ENCODE results near the gene ANKK1.

DNA sequence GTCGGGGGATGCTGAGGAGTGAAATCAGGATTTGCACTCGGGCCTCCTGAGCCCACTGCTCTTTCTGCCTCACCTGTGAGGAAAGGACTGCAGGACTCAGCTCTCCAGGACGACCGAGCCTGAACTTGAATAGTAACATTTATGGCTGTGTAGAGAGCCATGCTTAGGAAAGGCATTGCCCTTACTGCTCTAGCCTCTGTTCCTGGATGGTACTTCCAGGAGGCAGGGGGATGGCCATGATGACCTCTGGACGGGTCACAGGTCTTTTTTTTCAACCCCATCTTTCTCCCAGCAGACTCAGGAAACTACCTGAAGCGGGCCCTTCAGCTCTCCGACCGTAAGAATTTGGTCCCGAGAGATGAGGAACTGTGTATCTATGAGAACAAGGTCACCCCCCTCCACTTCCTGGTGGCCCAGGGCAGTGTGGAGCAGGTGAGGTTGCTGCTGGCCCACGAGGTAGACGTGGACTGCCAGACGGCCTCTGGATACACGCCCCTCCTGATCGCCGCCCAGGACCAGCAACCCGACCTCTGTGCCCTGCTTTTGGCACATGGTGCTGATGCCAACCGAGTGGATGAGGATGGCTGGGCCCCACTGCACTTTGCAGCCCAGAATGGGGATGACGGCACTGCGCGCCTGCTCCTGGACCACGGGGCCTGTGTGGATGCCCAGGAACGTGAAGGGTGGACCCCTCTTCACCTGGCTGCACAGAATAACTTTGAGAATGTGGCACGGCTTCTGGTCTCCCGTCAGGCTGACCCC is 11.3 kb downstream of the ANKK1 start:
- TF ChIP-seq CTCF (IDR thresholded peaks at IDR 0.05) (no peak), EZH2 (IDR thresholded peaks at IDR 0.05; ENCODE audit: borderline replicate concordance, insufficient read depth, low read depth, low read length, poor library complexity, severe bottlenecking) (no peak)

Measured in B cell (primary cell).